GM12878 (cell line): ENCODE data around the gene FXYD6. TPM values are rescaled to one million over a fixed set of nuclear protein-coding genes. Genes with fewer than 3 reads are reported as not detected.

Experiments
- ATAC-seq: fragments of 200-7000 bp; cut with Tn5 transposase; 3 replicates; pipeline ENCODE4 v1.9.1; 2020; ENCODE audit warnings: mild to moderate bottlenecking, moderate library complexity
- BruUV-seq: library from RNA; stranded (reverse); fragments of 400-500 nt; replicated peaks from 2 replicates; lab custom pipeline; 2021; lab: Mats Ljungman, UMichigan
- CTCF ChIA-PET: fragments of 300-600 bp; sonication (Branson Sonifier 250); formaldehyde crosslinking; extraction: SDS; loops from one replicate; lab custom pipeline; 2021; ENCODE audit warnings: inconsistent platforms; lab: Yijun Ruan, JAX
- POLR2A ChIA-PET: fragments of 350-600 bp; formaldehyde crosslinking; extraction: SDS; loops from one replicate; lab custom pipeline; 2021; ENCODE audit warnings: inconsistent platforms; lab: Charles Lee
- RAD21 ChIA-PET: fragments of 300-600 bp; sonication (Branson Sonifier 250); formaldehyde crosslinking; loops from one replicate; lab custom pipeline; 2023; ENCODE audit warnings: antibody characterized with exemption; ENCODE audit not compliant: unreplicated experiment; lab: Charles Lee
- SMC1A ChIA-PET: fragments of 300-600 bp; sonication (Branson Sonifier 250); formaldehyde crosslinking; loops from one replicate; lab custom pipeline; 2023; ENCODE audit not compliant: unreplicated experiment, uncharacterized antibody; lab: Charles Lee
- DNase-seq: peaks from one replicate; pipeline ENCODE4 v3.0.0-alpha.2; 2011; ENCODE audit warnings: low read depth, low spot score
- FAIRE-seq: peaks from 3 replicates; lab custom pipeline; 2011; peaks lifted over from hg19 to GRCh38; lab: Jason Lieb, UNC
- H2AFZ ChIP-seq: 2 replicates; pipeline ENCODE4 v1.6.0; 2011; ENCODE audit warnings: low read depth, low read length, control low read depth; ENCODE audit not compliant: control insufficient read depth
- H3K27ac ChIP-seq: 2 replicates; pipeline ENCODE4 v1.5.1; 2011; ENCODE audit warnings: control low read depth; ENCODE audit not compliant: control insufficient read depth, insufficient read depth
- H3K27me3 ChIP-seq, 2 experiments: replicated peaks in 1 of 2; 2 replicates each; pipeline versions ENCODE4 v1.6.0 to v1.6.1; 2011; ENCODE audit warnings: low read length in 1 of 2; ENCODE audit not compliant: control insufficient read depth in 2 of 2, insufficient read depth in 2 of 2
- H3K36me3 ChIP-seq, 2 experiments: 2 replicates each; pipeline ENCODE4 v1.5.1; 2011; ENCODE audit warnings: low read length in 1 of 2; ENCODE audit not compliant: control insufficient read depth in 2 of 2, insufficient read depth in 2 of 2
- H3K4me1 ChIP-seq: 2 replicates; pipeline ENCODE4 v1.6.1; 2011; ENCODE audit warnings: mild to moderate bottlenecking, low read length, moderate library complexity, mixed read lengths; ENCODE audit not compliant: control insufficient read depth, insufficient read depth
- H3K4me2 ChIP-seq: 2 replicates; pipeline ENCODE4 v1.6.0; 2011; ENCODE audit warnings: control low read depth; ENCODE audit not compliant: control insufficient read depth, insufficient read depth
- H3K4me3 ChIP-seq: fragments of 200-600 bp; sonication (generic); 2 replicates; pipeline ENCODE4 v1.5.1; 2016
- H3K79me2 ChIP-seq: 2 replicates; pipeline ENCODE4 v1.6.0; 2011; ENCODE audit warnings: low read length; ENCODE audit not compliant: control insufficient read depth, insufficient read depth
- H3K9ac ChIP-seq: 2 replicates; pipeline ENCODE4 v1.8.0; 2011; ENCODE audit warnings: low read length, control low read depth, mixed read lengths; ENCODE audit not compliant: control insufficient read depth, insufficient read depth
- H3K9me3 ChIP-seq: replicated peaks from 3 replicates; pipeline ENCODE4 v1.5.1; 2011; ENCODE audit warnings: mild to moderate bottlenecking, low read length; ENCODE audit not compliant: control insufficient read depth, insufficient read depth
- H4K20me1 ChIP-seq: 2 replicates; pipeline ENCODE4 v1.6.0; 2011; ENCODE audit not compliant: control insufficient read depth, insufficient read depth
- CEBPB ChIP-seq, 2 experiments: fragments of 150-350 bp in 1 of 2; IDR thresholded peaks; 2 replicates each; pipeline ENCODE4 v1.6.1; 2012 to 2014; ENCODE audit warnings: low read depth in 2 of 2, low read length in 2 of 2, borderline replicate concordance in 1 of 2, inconsistent platforms in 1 of 2
- CEBPZ ChIP-seq: fragments of 150-350 bp; IDR thresholded peaks from 2 replicates; pipeline ENCODE4 v1.6.1; 2016; ENCODE audit warnings: low read depth, low read length
- EED ChIP-seq: sonication (generic); IDR thresholded peaks from 2 replicates; pipeline ENCODE4 v1.6.1; 2016; ENCODE audit warnings: antibody characterized with exemption, low read depth
- HDGF ChIP-seq: fragments of 450-650 bp; IDR thresholded peaks from 2 replicates; pipeline ENCODE4 v1.6.1; 2016; ENCODE audit warnings: antibody characterized with exemption
- IKZF1 ChIP-seq: fragments of 450-650 bp; conservative IDR thresholded peaks from 2 replicates; pipeline ENCODE4 v1.6.1; 2017; ENCODE audit warnings: antibody characterized with exemption, mild to moderate bottlenecking
- IRF5 ChIP-seq: fragments of 450-650 bp; IDR thresholded peaks from 2 replicates; pipeline ENCODE4 v1.6.1; 2017; ENCODE audit warnings: borderline replicate concordance
- JUND ChIP-seq: IDR thresholded peaks from 2 replicates; pipeline ENCODE4 v1.6.1; 2012; ENCODE audit warnings: low read depth, mild to moderate bottlenecking, low read length, improper control_type of control experiment, moderate library complexity
- NR2C2 ChIP-seq: IDR thresholded peaks from 2 replicates; pipeline ENCODE4 v1.6.1; 2011; ENCODE audit warnings: borderline replicate concordance, low read depth; ENCODE audit not compliant: control insufficient read depth, insufficient read length
- POLR2A ChIP-seq: IDR thresholded peaks from 2 replicates; pipeline ENCODE4 v1.6.1; 2011; ENCODE audit warnings: low read depth, mild to moderate bottlenecking, low read length
- RB1 ChIP-seq: fragments of 450-650 bp; formaldehyde crosslinking; IDR thresholded peaks from 2 replicates; pipeline ENCODE4 v1.6.1; 2017; ENCODE audit warnings: mild to moderate bottlenecking, borderline replicate concordance
- SIN3A ChIP-seq: IDR thresholded peaks from 2 replicates; pipeline ENCODE4 v1.6.1; 2012; ENCODE audit warnings: low read depth, low read length, improper control_type of control experiment
- SMARCA5 ChIP-seq: fragments of 450-650 bp; IDR thresholded peaks from 2 replicates; pipeline ENCODE4 v1.6.1; 2017; ENCODE audit warnings: mild to moderate bottlenecking
- SUPT20H ChIP-seq: IDR thresholded peaks from 2 replicates; pipeline ENCODE4 v1.6.1; 2011; ENCODE audit warnings: low read depth, mild to moderate bottlenecking, low read length, moderate library complexity, borderline replicate concordance; ENCODE audit not compliant: control insufficient read depth
- TAF1 ChIP-seq: IDR thresholded peaks from 2 replicates; pipeline ENCODE4 v1.6.1; 2011; ENCODE audit warnings: mild to moderate bottlenecking, low read depth, low read length, borderline replicate concordance
- TARDBP ChIP-seq: IDR thresholded peaks from 2 replicates; pipeline ENCODE4 v1.6.1; 2016; ENCODE audit warnings: borderline replicate concordance
- ZNF217 ChIP-seq: fragments of 450-650 bp; IDR thresholded peaks from 2 replicates; pipeline ENCODE4 v1.6.1; 2017; ENCODE audit warnings: antibody characterized with exemption, mild to moderate bottlenecking
- WGBS: methylation state at CpG from one replicate; pipeline ENCODE4 v1.1.6; 2016; ENCODE audit warnings: low lambda C conversion rate; ENCODE audit not compliant: insufficient replicate concordance, insufficient coverage; ENCODE audit errors: missing lambda C conversion rate; 5-methylcytosine and 5-hydroxymethylcytosine counted together
- in situ Hi-C: fragments of 300-500 bp; cut with MboI; formaldehyde crosslinking; loops from 9 replicates; pipeline ENCODE4 v1.14.3; 2018; ENCODE audit warnings: mixed read lengths
- intact Hi-C: fragments of 100-400 bp; cut with micrococcal nuclease; formaldehyde crosslinking; loops from one replicate; pipeline ENCODE4 v1.14.2; 2022; ENCODE audit not compliant: unreplicated experiment
- polyA plus RNA-seq, 11 experiments: library from polyadenylated mRNA; depleted of rRNA in 4 of 11; unstranded in 6 of 11; stranded (reverse) in 5 of 11; fragments of >200 nt; fragmentation: Nextera tagmentation in 4 of 11; fragmentation: Illumina TruSeq in 1 of 11; extraction: Ambion mirVana in 4 of 11; extraction: Trizol in 1 of 11; gene quantifications; 1 replicate in 1 of 11; 2 replicates in 10 of 11; pipeline versions ENCODE4 v1.2.1 to v1.2.3, GENCODE V29; 2011 to 2016; ENCODE audit warnings: inconsistent platforms in 2 of 11, missing spikeins in 2 of 11, low read depth in 1 of 11
- total RNA-seq, 4 experiments: library from RNA; depleted of rRNA in 3 of 4; stranded (reverse); fragments of >200 nt in 3 of 4; fragmentation: Illumina TruSeq in 1 of 4; extraction: Trizol in 1 of 4; gene quantifications; 2 replicates each; pipeline versions ENCODE4 v1.2.1 to v1.2.3, GENCODE V29; 2013 to 2021
- TF ChIP-seq, protein P1 (sequence below): fragments of 450-650 bp; IDR thresholded peaks from 2 replicates; pipeline ENCODE4 v1.6.1; 2017; ENCODE audit warnings: mild to moderate bottlenecking, moderate library complexity

Gene FXYD6
- total and polyA plus RNA-seq, 10 of the 15 experiments (the other 5 are each of a cell fraction or from before 2014, with no cell fraction given) = 0.09 to 2.0 (median 0.23) TPM; not detected in 2

- no peaks in the 10 kb centered on the region for H3K4me1 ChIP-seq
- BruUV-seq = no TSS peak
- H3K27me3 ChIP-seq = peaks cover 10 to 12% of the 10 kb centered on the region in 2 experiments
- H3K9me3 ChIP-seq = no peaks in the 10 kb centered on the region
- ChIA-PET RAD21 (no interaction called here), SMC1A (interaction anchor here (0.8 to 1.4 kb wide), 2 partner anchors 9 to 10 kb away, joined by 3 read pairs; no protein-coding TSS in a partner anchor), CTCF (no interaction called here), POLR2A (no interaction called here)
- intact Hi-C loops = no loop called here
- H3K79me2 ChIP-seq = no peaks in the 10 kb centered on the region
- no peak overlapping the region for H3K27ac ChIP-seq
- DNase-seq (no peak), FAIRE-seq (no peak), ATAC-seq (no peak)
- no peak overlapping the region for H3K4me2 ChIP-seq
- H3K36me3 ChIP-seq = no peaks in the 10 kb centered on the region
- H2AFZ ChIP-seq = no peak overlapping the region
- 31% methylated on average over 12 of the region's 12 CpGs for WGBS
- H4K20me1 ChIP-seq = no peaks in the 10 kb centered on the region
- in situ Hi-C loops = no loop called here
- no peak overlapping the region for H3K4me3 ChIP-seq
- H3K9ac ChIP-seq = no peak overlapping the region
- TF ChIP-seq IKZF1 = no peak
- no peak for TF ChIP-seq RB1
- no peak for TF ChIP-seq EED
- TF ChIP-seq ZNF217 = no peak
- TF ChIP-seq CEBPZ = no peak
- TF ChIP-seq JUND = no peak
- no peak for TF ChIP-seq IRF5
- TF ChIP-seq POLR2A = no peak
- TF ChIP-seq SMARCA5 = no peak
- no peak for TF ChIP-seq NR2C2
- TF ChIP-seq SUPT20H = no peak
- no peak for TF ChIP-seq CEBPB (IDR thresholded peaks at IDR 0.05; ENCODE audit: borderline replicate concordance in 1 of 2, low read depth in 2 of 2, low read length in 2 of 2)
- no peak for TF ChIP-seq TARDBP
- TF ChIP-seq HDGF = no peak
- TF ChIP-seq TAF1 = no peak
- TF ChIP-seq, protein P1, sequence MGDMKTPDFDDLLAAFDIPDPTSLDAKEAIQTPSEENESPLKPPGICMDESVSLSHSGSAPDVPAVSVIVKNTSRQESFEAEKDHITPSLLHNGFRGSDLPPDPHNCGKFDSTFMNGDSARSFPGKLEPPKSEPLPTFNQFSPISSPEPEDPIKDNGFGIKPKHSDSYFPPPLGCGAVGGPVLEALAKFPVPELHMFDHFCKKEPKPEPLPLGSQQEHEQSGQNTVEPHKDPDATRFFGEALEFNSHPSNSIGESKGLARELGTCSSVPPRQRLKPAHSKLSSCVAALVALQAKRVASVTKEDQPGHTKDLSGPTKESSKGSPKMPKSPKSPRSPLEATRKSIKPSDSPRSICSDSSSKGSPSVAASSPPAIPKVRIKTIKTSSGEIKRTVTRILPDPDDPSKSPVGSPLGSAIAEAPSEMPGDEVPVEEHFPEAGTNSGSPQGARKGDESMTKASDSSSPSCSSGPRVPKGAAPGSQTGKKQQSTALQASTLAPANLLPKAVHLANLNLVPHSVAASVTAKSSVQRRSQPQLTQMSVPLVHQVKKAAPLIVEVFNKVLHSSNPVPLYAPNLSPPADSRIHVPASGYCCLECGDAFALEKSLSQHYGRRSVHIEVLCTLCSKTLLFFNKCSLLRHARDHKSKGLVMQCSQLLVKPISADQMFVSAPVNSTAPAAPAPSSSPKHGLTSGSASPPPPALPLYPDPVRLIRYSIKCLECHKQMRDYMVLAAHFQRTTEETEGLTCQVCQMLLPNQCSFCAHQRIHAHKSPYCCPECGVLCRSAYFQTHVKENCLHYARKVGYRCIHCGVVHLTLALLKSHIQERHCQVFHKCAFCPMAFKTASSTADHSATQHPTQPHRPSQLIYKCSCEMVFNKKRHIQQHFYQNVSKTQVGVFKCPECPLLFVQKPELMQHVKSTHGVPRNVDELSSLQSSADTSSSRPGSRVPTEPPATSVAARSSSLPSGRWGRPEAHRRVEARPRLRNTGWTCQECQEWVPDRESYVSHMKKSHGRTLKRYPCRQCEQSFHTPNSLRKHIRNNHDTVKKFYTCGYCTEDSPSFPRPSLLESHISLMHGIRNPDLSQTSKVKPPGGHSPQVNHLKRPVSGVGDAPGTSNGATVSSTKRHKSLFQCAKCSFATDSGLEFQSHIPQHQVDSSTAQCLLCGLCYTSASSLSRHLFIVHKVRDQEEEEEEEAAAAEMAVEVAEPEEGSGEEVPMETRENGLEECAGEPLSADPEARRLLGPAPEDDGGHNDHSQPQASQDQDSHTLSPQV = no peak
- TF ChIP-seq SIN3A = no peak
Observed at GRCh38 chr11:117872420-117872961, 4.0 kb downstream of the FXYD6 start.
